Cerebellar nuclear complex (tissue), 1 donor: ENCODE data around the gene VMP1.

Experiments used
- DNase-seq, 2 experiments: peaks; one replicate each; lab custom pipeline; 2025; lab: John Stamatoyannopoulos, UW

VMP1 gene

GRCh38 chr17:59711936-59712335, 4.5 kb downstream of the VMP1 start:
- DNase-seq = no peak

GRCh38 chr17:59712862-59713261, 5.4 kb downstream of the VMP1 start:
- DNase-seq = no peak

GRCh38 chr17:59714255-59714654, 6.8 kb downstream of the VMP1 start:
- no peak for DNase-seq

- DNase-seq = no peak
Measured at GRCh38 chr17:59716427-59716826, 9.0 kb downstream of the VMP1 start.

- no peak for DNase-seq
Measured at GRCh38 chr17:59719526-59719925, 12.1 kb downstream of the VMP1 start.

- no peak for DNase-seq
Measured at GRCh38 chr17:59722623-59723022, 15.2 kb downstream of the VMP1 start.

GRCh38 chr17:59723041-59723440, 15.6 kb downstream of the VMP1 start:
- no peak for DNase-seq

GRCh38 chr17:59723607-59724006, 16.2 kb downstream of the VMP1 start:
- DNase-seq = no peak

GRCh38 chr17:59725691-59726090, 18.2 kb downstream of the VMP1 start:
- DNase-seq = no peak

GRCh38 chr17:59727817-59728533, 20.5 kb downstream of the VMP1 start:
- no peak for DNase-seq

- no peak for DNase-seq
Measured at GRCh38 chr17:59730268-59730834, 22.9 kb downstream of the VMP1 start.

- DNase-seq = no peak
Measured at GRCh38 chr17:59733697-59734096, 26.2 kb downstream of the VMP1 start.

- DNase-seq = no peak
Measured at GRCh38 chr17:59734226-59734625, 26.8 kb downstream of the VMP1 start.

- no peak for DNase-seq
Measured at GRCh38 chr17:59737324-59737723, 29.9 kb downstream of the VMP1 start.

GRCh38 chr17:59743842-59744241, 36.4 kb downstream of the VMP1 start:
- no peak for DNase-seq

- no peak for DNase-seq
Measured at GRCh38 chr17:59745040-59745439, 37.6 kb downstream of the VMP1 start.

GRCh38 chr17:59746849-59747445, 39.5 kb downstream of the VMP1 start:
- no peak for DNase-seq

GRCh38 chr17:59748591-59748990, 41.1 kb downstream of the VMP1 start:
- DNase-seq = no peak

- DNase-seq = no peak
Measured at GRCh38 chr17:59751955-59752413, 44.5 kb downstream of the VMP1 start.

GRCh38 chr17:59752446-59752845, 45.0 kb downstream of the VMP1 start:
- no peak for DNase-seq

GRCh38 chr17:59752922-59753321, 45.5 kb downstream of the VMP1 start:
- DNase-seq = no peak

- peak in 1 of 2 experiments; percentile 16 for DNase-seq
Measured at GRCh38 chr17:59753522-59754467, 46.3 kb downstream of the VMP1 start.
